Superior temporal gyrus (tissue), 1 donor: ENCODE data around the gene CDK5.

Source experiments
- DNase-seq: peaks from one replicate; pipeline ENCODE4 v3.0.0-alpha.2; 2016; ENCODE audit errors: extremely low spot score

Gene CDK5

GRCh38 chr7:151074817-151075661, 17.3 kb upstream of the CDK5 start:
- DNase-seq: no peak

GRCh38 chr7:151073990-151074389, 16.3 kb upstream of the CDK5 start:
- DNase-seq: no peak

- no peak for DNase-seq
These were observed 13.6 kb upstream of the CDK5 start for GRCh38 chr7:151071032-151071866.

- no peak for DNase-seq
These were observed 12.9 kb upstream of the CDK5 start for GRCh38 chr7:151070574-151070960.

- DNase-seq: no peak
These were observed 12.3 kb upstream of the CDK5 start for GRCh38 chr7:151069841-151070573.

- no peak for DNase-seq
These were observed 10.5 kb upstream of the CDK5 start for GRCh38 chr7:151068069-151068773.

- no peak for DNase-seq
These were observed 8.7 kb upstream of the CDK5 start for GRCh38 chr7:151066273-151066974.

GRCh38 chr7:151065516-151065915, 7.8 kb upstream of the CDK5 start:
- no peak for DNase-seq

GRCh38 chr7:151064993-151065392, 7.3 kb upstream of the CDK5 start:
- DNase-seq: no peak

- no peak for DNase-seq
These were observed 6.8 kb upstream of the CDK5 start for GRCh38 chr7:151064454-151064853.

- no peak for DNase-seq
These were observed 5.5 kb upstream of the CDK5 start for GRCh38 chr7:151063212-151063561.

- DNase-seq: no peak
These were observed 4.9 kb upstream of the CDK5 start for GRCh38 chr7:151062399-151063211.

GRCh38 chr7:151062111-151062398, 4.4 kb upstream of the CDK5 start:
- no peak for DNase-seq

GRCh38 chr7:151061213-151062110, 3.8 kb upstream of the CDK5 start:
- DNase-seq: no peak

- peak; percentile 33 for DNase-seq
These were observed 2.9 kb upstream of the CDK5 start for GRCh38 chr7:151060416-151061212.

- DNase-seq: no peak
These were observed 2.4 kb upstream of the CDK5 start for GRCh38 chr7:151060113-151060415.

GRCh38 chr7:151059367-151060112, 1.8 kb upstream of the CDK5 start, which contains the start of gene SLC4A2:
Gene SLC4A2 (plus strand): TSS chr7:151059589. CDS start chr7:151061988, 2,399 bp downstream.
- DNase-seq: peak; percentile 78
